ENCODE measurements around the gene RAB9A. TPM values are rescaled to one million over a fixed set of nuclear protein-coding genes. Genes with fewer than 3 reads are reported as not detected.

The RAB9A gene
- total RNA-seq, 1 experiment from 2014 or later, result 15.3 TPM

DNA sequence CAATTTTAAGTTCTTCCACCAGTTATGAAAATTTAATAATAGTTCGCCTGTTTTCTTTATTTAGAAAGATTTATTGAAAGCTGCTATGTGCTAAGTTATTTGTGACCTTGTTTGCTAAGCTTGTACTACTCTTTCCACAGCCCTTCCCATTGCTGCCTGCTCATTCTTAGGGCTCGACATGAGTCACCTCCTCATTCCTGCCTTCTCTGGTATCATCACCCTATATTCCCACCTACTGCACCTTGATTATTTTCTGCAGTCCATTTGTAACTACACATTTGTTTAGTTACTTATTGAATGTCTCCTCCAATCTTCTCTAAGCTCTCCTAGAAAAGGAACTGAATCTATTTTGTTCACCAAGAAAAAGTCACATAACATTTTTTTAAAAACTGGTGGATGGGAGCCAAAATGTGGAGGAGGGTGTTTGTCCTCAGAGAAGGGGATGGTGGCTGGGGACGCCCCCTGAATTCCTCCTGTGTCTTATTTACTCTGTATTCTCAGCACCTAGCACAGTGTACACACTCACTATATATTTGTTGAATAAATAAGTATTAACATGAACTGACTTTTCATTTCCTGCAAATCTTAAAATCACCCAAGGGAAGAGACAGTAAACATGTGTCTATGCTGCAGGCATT is 3.7 kb upstream of the RAB9A start:
- TF ChIP-seq POLR2AphosphoS5 (IDR thresholded peaks at IDR 0.05; ENCODE audit: low read depth, low read length) (no peak), SIN3A (IDR thresholded peaks at IDR 0.05; ENCODE audit: borderline replicate concordance, insufficient read depth, low read depth, low read length) (no peak), TCF7L2 (IDR thresholded peaks at IDR 0.05; ENCODE audit: low read depth, low read length) (no peak)
- TF ChIP-seq, protein P1, sequence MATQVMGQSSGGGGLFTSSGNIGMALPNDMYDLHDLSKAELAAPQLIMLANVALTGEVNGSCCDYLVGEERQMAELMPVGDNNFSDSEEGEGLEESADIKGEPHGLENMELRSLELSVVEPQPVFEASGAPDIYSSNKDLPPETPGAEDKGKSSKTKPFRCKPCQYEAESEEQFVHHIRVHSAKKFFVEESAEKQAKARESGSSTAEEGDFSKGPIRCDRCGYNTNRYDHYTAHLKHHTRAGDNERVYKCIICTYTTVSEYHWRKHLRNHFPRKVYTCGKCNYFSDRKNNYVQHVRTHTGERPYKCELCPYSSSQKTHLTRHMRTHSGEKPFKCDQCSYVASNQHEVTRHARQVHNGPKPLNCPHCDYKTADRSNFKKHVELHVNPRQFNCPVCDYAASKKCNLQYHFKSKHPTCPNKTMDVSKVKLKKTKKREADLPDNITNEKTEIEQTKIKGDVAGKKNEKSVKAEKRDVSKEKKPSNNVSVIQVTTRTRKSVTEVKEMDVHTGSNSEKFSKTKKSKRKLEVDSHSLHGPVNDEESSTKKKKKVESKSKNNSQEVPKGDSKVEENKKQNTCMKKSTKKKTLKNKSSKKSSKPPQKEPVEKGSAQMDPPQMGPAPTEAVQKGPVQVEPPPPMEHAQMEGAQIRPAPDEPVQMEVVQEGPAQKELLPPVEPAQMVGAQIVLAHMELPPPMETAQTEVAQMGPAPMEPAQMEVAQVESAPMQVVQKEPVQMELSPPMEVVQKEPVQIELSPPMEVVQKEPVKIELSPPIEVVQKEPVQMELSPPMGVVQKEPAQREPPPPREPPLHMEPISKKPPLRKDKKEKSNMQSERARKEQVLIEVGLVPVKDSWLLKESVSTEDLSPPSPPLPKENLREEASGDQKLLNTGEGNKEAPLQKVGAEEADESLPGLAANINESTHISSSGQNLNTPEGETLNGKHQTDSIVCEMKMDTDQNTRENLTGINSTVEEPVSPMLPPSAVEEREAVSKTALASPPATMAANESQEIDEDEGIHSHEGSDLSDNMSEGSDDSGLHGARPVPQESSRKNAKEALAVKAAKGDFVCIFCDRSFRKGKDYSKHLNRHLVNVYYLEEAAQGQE (IDR thresholded peaks at IDR 0.05; ENCODE audit: insufficient read depth in 1 of 2, low read depth in 2 of 2, low read length in 1 of 2), result no peak
- TF ChIP-seq, protein P2, sequence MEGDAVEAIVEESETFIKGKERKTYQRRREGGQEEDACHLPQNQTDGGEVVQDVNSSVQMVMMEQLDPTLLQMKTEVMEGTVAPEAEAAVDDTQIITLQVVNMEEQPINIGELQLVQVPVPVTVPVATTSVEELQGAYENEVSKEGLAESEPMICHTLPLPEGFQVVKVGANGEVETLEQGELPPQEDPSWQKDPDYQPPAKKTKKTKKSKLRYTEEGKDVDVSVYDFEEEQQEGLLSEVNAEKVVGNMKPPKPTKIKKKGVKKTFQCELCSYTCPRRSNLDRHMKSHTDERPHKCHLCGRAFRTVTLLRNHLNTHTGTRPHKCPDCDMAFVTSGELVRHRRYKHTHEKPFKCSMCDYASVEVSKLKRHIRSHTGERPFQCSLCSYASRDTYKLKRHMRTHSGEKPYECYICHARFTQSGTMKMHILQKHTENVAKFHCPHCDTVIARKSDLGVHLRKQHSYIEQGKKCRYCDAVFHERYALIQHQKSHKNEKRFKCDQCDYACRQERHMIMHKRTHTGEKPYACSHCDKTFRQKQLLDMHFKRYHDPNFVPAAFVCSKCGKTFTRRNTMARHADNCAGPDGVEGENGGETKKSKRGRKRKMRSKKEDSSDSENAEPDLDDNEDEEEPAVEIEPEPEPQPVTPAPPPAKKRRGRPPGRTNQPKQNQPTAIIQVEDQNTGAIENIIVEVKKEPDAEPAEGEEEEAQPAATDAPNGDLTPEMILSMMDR (IDR thresholded peaks at IDR 0.05), result no peak
- no peak overlapping the region for H3K27ac ChIP-seq (ENCODE audit: low read length)
- H3K9me3 ChIP-seq (ENCODE audit: control insufficient read depth, insufficient read depth, low read depth, low read length), result no peaks in the 10 kb centered on the region
- ATAC-seq (no peak), DNase-seq (ENCODE audit: low read depth, low spot score) (no peak)
- H3K27me3 ChIP-seq (ENCODE audit: control insufficient read depth, insufficient read depth, low read length), result no peaks in the 10 kb centered on the region
- in situ Hi-C loops (cut with HindIII; ENCODE audit: low pct_unique_long_range_greater_than_20kb, low sequenced_read_pairs) (no loop called here), intact Hi-C loops (cut with micrococcal nuclease; ENCODE audit: unreplicated experiment) (no loop called here)
- POLR2A ChIA-PET, result no interaction called here
- no TSS peak for BruUV-seq (replicated peaks)
- H3K4me3 ChIP-seq (ENCODE audit: low read depth in 2 of 2, low read length in 2 of 2), result no peak overlapping the region
- no peaks in the 10 kb centered on the region for H3K36me3 ChIP-seq (ENCODE audit: control insufficient read depth, insufficient read depth, low read length)
- CTCF ChIA-PET, result no interaction called here
- H3K4me1 ChIP-seq (ENCODE audit: control insufficient read depth, insufficient read depth, low read length), result no peaks in the 10 kb centered on the region

DNA sequence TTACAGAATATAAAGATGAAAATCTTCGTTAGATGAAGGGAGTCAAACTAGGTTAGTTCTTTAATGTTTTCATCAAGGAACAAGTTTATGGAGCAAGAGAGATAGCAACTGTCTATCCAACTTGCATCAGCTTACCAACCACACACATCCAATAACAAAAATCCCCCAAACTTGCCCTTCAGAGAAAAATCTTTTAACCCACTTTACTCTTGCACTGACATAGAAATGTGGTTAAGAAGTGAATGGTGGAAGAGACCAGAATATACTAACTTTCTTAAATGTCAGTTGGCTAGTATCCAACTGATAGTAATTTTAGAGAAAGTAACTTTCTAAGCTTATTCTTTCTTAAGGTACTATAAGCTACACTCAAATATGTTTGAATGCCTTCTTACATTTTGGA is 1.7 kb upstream of the RAB9A start:
- Histone ChIP-seq H3K27me3 (ENCODE audit: control insufficient read depth, insufficient read depth, low read length) (no peaks in the 10 kb centered on the region), H3K36me3 (ENCODE audit: control insufficient read depth, insufficient read depth, low read length) (no peaks in the 10 kb centered on the region), H3K4me3 (ENCODE audit: low read depth in 2 of 2, low read length in 2 of 2) (no peak overlapping the region), H3K9me3 (ENCODE audit: control insufficient read depth, insufficient read depth, low read depth, low read length) (no peaks in the 10 kb centered on the region), H3K4me1 (ENCODE audit: control insufficient read depth, insufficient read depth, low read length) (no peaks in the 10 kb centered on the region; the same call in 1 of the 2 replicates), H3K27ac (ENCODE audit: low read length) (no peak overlapping the region)
- DNase-seq (ENCODE audit: low read depth, low spot score) (no peak), ATAC-seq (no peak)
- intact Hi-C loops (cut with micrococcal nuclease; ENCODE audit: unreplicated experiment) (no loop called here), in situ Hi-C loops (cut with HindIII; ENCODE audit: low pct_unique_long_range_greater_than_20kb, low sequenced_read_pairs) (no loop called here)
- BruUV-seq (replicated peaks), result no TSS peak
- TF ChIP-seq SIN3A (IDR thresholded peaks at IDR 0.05; ENCODE audit: borderline replicate concordance, insufficient read depth, low read depth, low read length), result no peak
- no peak for TF ChIP-seq POLR2AphosphoS5 (IDR thresholded peaks at IDR 0.05; ENCODE audit: low read depth, low read length)
- TF ChIP-seq TCF7L2 (IDR thresholded peaks at IDR 0.05; ENCODE audit: low read depth, low read length), result no peak
- TF ChIP-seq, protein P1 (IDR thresholded peaks at IDR 0.05; ENCODE audit: insufficient read depth in 1 of 2, low read depth in 2 of 2, low read length in 1 of 2), result no peak
- POLR2A ChIA-PET, result no interaction called here
- CTCF ChIA-PET, result no interaction called here
